HepG2 (cell line): ENCODE results near the gene RAPGEF5. TPM values are rescaled to one million over a fixed set of nuclear protein-coding genes. Genes with fewer than 3 reads are reported as not detected.

Experiments
- CBFB ChIP-seq: sonication (generic); formaldehyde crosslinking; IDR thresholded peaks from 2 replicates; pipeline ENCODE4 v1.4.0; 2020; ENCODE audit warnings: missing genetic modification reagents
- CEBPB ChIP-seq: IDR thresholded peaks from 2 replicates; pipeline ENCODE4 v1.6.1; 2011; ENCODE audit warnings: low read depth, low read length, improper control_type of control experiment, borderline replicate concordance
- FOXO1 ChIP-seq: sonication (generic); formaldehyde crosslinking; IDR thresholded peaks from 2 replicates; pipeline ENCODE4 v1.4.0; 2020; ENCODE audit warnings: missing genetic modification reagents
- MIER2 ChIP-seq: IDR thresholded peaks from 2 replicates; pipeline ENCODE4 v1.6.1; 2016; ENCODE audit warnings: missing biosample characterization, missing genetic modification reagents
- NAIF1 ChIP-seq: sonication (generic); formaldehyde crosslinking; IDR thresholded peaks from 2 replicates; pipeline ENCODE4 v1.5.0; 2020; ENCODE audit warnings: mild to moderate bottlenecking, missing genetic modification reagents, borderline replicate concordance
- NR2C2 ChIP-seq: sonication (generic); formaldehyde crosslinking; IDR thresholded peaks from 2 replicates; pipeline ENCODE4 v1.4.0; 2020; ENCODE audit warnings: missing genetic modification reagents, mild to moderate bottlenecking, moderate library complexity, borderline replicate concordance
- POLR2A ChIP-seq, 2 experiments: IDR thresholded peaks; 2 replicates each; pipeline ENCODE4 v1.6.1; 2011; ENCODE audit warnings: low read depth in 2 of 2, low read length in 2 of 2, mild to moderate bottlenecking in 1 of 2, moderate library complexity in 1 of 2; ENCODE audit not compliant: insufficient read depth in 1 of 2
- TEAD2 ChIP-seq: sonication (generic); formaldehyde crosslinking; IDR thresholded peaks from 2 replicates; pipeline ENCODE4 v1.9.0; 2021; ENCODE audit warnings: missing genetic modification reagents
- ZKSCAN8 ChIP-seq: IDR thresholded peaks from 2 replicates; pipeline ENCODE4 v1.6.1; 2016; ENCODE audit warnings: borderline replicate concordance, missing genetic modification reagents, missing compliant biosample characterization
- ZNF234 ChIP-seq: sonication (generic); formaldehyde crosslinking; conservative IDR thresholded peaks from 2 replicates; pipeline ENCODE4 v1.5.1; 2020; ENCODE audit warnings: mild to moderate bottlenecking, missing genetic modification reagents
- ZNF3 ChIP-seq: IDR thresholded peaks from 2 replicates; pipeline ENCODE4 v1.7.0; 2017; ENCODE audit warnings: inconsistent platforms
- ZNF543 ChIP-seq: sonication (generic); formaldehyde crosslinking; IDR thresholded peaks from 2 replicates; pipeline ENCODE4 v1.4.0; 2020; ENCODE audit warnings: mild to moderate bottlenecking, missing genetic modification reagents
- ZNF569 ChIP-seq: sonication (generic); formaldehyde crosslinking; IDR thresholded peaks from 2 replicates; pipeline ENCODE4 v1.5.0; 2020; ENCODE audit warnings: mild to moderate bottlenecking, missing genetic modification reagents, moderate library complexity, borderline replicate concordance
- ZNF607 ChIP-seq: sonication (generic); formaldehyde crosslinking; IDR thresholded peaks from 2 replicates; pipeline ENCODE4 v1.5.1; 2020; ENCODE audit warnings: missing genetic modification reagents, mild to moderate bottlenecking, borderline replicate concordance
- ZNF652 ChIP-seq: IDR thresholded peaks from 2 replicates; pipeline ENCODE4 v1.6.1; 2016; ENCODE audit warnings: low read depth, borderline replicate concordance
- ZSCAN29 ChIP-seq: sonication (generic); formaldehyde crosslinking; conservative IDR thresholded peaks from 2 replicates; pipeline ENCODE4 v1.4.0; 2020; ENCODE audit warnings: mild to moderate bottlenecking, missing genetic modification reagents
- polyA plus RNA-seq, 8 experiments: library from polyadenylated mRNA; depleted of rRNA in 3 of 8; stranded (reverse) in 7 of 8; unstranded in 1 of 8; fragments of >200 nt; fragmentation: Illumina TruSeq in 4 of 8; extraction: Trizol in 4 of 8; gene quantifications; 2 replicates each; pipeline versions ENCODE4 v1.2.1 to v1.2.3, GENCODE V29; 2011 to 2016; ENCODE audit warnings: low read depth in 4 of 8, missing spikeins in 1 of 8, mixed read lengths in 1 of 8; ENCODE audit not compliant: insufficient read depth in 1 of 8
- total RNA-seq, 5 experiments: library from RNA; depleted of rRNA; stranded (reverse); fragments of >200 nt; fragmentation: Illumina TruSeq; extraction: Trizol; gene quantifications; 2 replicates each; pipeline ENCODE4 v1.2.3, GENCODE V29; 2016; ENCODE audit warnings: low read depth in 1 of 5
- TF ChIP-seq, protein P1 (sequence below): sonication (generic); formaldehyde crosslinking; IDR thresholded peaks from 2 replicates; pipeline ENCODE4 v1.8.1; 2023; ENCODE audit warnings: mild to moderate bottlenecking, missing genetic modification reagents
- TF ChIP-seq, protein P2 (sequence below): sonication (generic); formaldehyde crosslinking; IDR thresholded peaks from 2 replicates; pipeline ENCODE4 v1.5.0; 2020; ENCODE audit warnings: mild to moderate bottlenecking, missing genetic modification reagents, moderate library complexity
- TF ChIP-seq, protein P3 (sequence below): sonication (generic); formaldehyde crosslinking; IDR thresholded peaks from 2 replicates; pipeline ENCODE4 v1.8.0; 2022; ENCODE audit warnings: mild to moderate bottlenecking, missing genetic modification reagents
- TF ChIP-seq, protein P4 (sequence below): IDR thresholded peaks from 2 replicates; pipeline ENCODE4 v1.6.1; 2016; ENCODE audit warnings: low read depth
- TF ChIP-seq, protein P5 (sequence below): sonication (generic); formaldehyde crosslinking; IDR thresholded peaks from 2 replicates; pipeline ENCODE4 v1.4.0; 2020; ENCODE audit warnings: missing genetic modification reagents

Gene RAPGEF5
- total and polyA plus RNA-seq, 2 of the 13 experiments (the other 11 are each of a cell fraction or from before 2014, with no cell fraction given), result 17.1 to 23.4 TPM

DNA sequence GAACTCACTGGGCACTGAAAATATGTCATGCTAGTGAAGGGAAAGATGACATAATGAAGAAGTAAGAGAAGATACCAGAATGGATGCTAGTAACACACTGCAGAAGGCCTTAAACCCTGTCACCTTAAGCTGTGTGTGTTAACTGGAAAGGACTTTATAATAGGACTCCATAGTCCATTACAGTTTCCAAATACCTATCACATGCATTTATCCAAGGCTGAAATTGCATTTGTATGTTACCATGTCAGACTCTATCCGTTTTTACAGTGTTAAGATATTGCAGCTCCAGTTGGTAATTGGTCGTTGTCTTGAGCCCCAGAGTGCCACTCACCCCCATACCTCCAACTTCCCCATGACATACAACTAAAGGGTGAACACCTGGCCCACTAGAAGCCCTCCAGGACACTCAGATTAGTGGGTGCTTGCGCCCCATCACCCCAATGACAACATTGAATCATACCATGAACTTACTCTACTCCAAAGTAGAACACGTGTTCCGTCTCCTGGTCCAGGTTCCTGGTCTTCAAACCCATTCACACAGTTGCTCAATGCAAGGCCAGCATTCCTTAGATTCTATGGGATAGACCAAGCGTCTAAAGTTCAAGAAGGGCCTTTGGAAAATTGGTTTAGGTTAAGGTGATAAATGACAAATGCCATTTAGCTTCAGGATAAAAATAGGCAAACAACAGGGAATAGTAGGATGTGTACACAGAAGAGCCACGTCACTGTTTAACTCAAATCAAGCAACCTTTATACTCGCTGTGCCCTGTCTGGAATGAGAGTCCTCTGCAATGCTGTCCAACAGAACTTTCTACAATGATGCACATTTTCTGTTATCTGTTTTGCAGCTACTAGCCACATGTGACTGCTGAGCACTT, 2.1 kb upstream of the RAPGEF5 start (continued):
- TF ChIP-seq, protein P1, sequence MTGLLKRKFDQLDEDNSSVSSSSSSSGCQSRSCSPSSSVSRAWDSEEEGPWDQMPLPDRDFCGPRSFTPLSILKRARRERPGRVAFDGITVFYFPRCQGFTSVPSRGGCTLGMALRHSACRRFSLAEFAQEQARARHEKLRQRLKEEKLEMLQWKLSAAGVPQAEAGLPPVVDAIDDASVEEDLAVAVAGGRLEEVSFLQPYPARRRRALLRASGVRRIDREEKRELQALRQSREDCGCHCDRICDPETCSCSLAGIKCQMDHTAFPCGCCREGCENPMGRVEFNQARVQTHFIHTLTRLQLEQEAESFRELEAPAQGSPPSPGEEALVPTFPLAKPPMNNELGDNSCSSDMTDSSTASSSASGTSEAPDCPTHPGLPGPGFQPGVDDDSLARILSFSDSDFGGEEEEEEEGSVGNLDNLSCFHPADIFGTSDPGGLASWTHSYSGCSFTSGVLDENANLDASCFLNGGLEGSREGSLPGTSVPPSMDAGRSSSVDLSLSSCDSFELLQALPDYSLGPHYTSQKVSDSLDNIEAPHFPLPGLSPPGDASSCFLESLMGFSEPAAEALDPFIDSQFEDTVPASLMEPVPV (CRISPR knock-in tag), result peak; percentile 56; the same call in 1 of the 2 replicates
- peak; percentile 94 for TF ChIP-seq CEBPB
- TF ChIP-seq ZSCAN29 (CRISPR knock-in tag), result peak; percentile 74; the same call in 1 of the 2 replicates
- peak; percentile 81; the same call in 1 of the 2 replicates for TF ChIP-seq ZKSCAN8
- peak; percentile 64; the same call in 1 of the 2 replicates for TF ChIP-seq ZNF652 (CRISPR knock-in tag)
- no peak for TF ChIP-seq TEAD2 (CRISPR knock-in tag)
- TF ChIP-seq ZNF3 (CRISPR knock-in tag), result peak; percentile 37; the same call in 1 of the 2 replicates
- TF ChIP-seq, protein P2, sequence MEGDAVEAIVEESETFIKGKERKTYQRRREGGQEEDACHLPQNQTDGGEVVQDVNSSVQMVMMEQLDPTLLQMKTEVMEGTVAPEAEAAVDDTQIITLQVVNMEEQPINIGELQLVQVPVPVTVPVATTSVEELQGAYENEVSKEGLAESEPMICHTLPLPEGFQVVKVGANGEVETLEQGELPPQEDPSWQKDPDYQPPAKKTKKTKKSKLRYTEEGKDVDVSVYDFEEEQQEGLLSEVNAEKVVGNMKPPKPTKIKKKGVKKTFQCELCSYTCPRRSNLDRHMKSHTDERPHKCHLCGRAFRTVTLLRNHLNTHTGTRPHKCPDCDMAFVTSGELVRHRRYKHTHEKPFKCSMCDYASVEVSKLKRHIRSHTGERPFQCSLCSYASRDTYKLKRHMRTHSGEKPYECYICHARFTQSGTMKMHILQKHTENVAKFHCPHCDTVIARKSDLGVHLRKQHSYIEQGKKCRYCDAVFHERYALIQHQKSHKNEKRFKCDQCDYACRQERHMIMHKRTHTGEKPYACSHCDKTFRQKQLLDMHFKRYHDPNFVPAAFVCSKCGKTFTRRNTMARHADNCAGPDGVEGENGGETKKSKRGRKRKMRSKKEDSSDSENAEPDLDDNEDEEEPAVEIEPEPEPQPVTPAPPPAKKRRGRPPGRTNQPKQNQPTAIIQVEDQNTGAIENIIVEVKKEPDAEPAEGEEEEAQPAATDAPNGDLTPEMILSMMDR (CRISPR knock-in tag), result no peak
- TF ChIP-seq NR2C2 (CRISPR knock-in tag), result peak; percentile 70
- TF ChIP-seq POLR2A (IDR thresholded peaks at IDR 0.05; ENCODE audit: insufficient read depth in 1 of 2, low read depth in 2 of 2, low read length in 2 of 2), result peak; percentile 18 to 54; a peak in 2 of 4 replicates
- TF ChIP-seq ZNF607, result no peak
- 0 out of 2 replicates have a peak, but pooled peaks have one; percentile 54 for TF ChIP-seq ZNF569
- TF ChIP-seq ZNF543, result peak; percentile 26; the same call in 1 of the 2 replicates
- no peak for TF ChIP-seq ZNF234 (CRISPR knock-in tag)
- TF ChIP-seq, protein P3, sequence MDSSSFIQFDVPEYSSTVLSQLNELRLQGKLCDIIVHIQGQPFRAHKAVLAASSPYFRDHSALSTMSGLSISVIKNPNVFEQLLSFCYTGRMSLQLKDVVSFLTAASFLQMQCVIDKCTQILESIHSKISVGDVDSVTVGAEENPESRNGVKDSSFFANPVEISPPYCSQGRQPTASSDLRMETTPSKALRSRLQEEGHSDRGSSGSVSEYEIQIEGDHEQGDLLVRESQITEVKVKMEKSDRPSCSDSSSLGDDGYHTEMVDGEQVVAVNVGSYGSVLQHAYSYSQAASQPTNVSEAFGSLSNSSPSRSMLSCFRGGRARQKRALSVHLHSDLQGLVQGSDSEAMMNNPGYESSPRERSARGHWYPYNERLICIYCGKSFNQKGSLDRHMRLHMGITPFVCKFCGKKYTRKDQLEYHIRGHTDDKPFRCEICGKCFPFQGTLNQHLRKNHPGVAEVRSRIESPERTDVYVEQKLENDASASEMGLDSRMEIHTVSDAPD (CRISPR knock-in tag), result peak; percentile 85; the same call in 1 of the 2 replicates
- peak; percentile 64; the same call in 1 of the 2 replicates for TF ChIP-seq MIER2
- TF ChIP-seq NAIF1 (CRISPR knock-in tag), result peak; percentile 70; the same call in 1 of the 2 replicates
- peak; percentile 93 for TF ChIP-seq FOXO1 (CRISPR knock-in tag)
- TF ChIP-seq CBFB (CRISPR knock-in tag), result no peak
- TF ChIP-seq, protein P4, sequence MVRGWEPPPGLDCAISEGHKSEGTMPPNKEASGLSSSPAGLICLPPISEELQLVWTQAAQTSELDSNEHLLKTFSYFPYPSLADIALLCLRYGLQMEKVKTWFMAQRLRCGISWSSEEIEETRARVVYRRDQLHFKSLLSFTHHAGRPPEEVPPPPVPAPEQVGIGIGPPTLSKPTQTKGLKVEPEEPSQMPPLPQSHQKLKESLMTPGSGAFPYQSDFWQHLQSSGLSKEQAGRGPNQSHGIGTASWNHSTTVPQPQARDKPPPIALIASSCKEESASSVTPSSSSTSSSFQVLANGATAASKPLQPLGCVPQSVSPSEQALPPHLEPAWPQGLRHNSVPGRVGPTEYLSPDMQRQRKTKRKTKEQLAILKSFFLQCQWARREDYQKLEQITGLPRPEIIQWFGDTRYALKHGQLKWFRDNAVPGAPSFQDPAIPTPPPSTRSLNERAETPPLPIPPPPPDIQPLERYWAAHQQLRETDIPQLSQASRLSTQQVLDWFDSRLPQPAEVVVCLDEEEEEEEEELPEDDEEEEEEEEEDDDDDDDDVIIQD (CRISPR knock-in tag), result peak; percentile 91
- TF ChIP-seq, protein P5, sequence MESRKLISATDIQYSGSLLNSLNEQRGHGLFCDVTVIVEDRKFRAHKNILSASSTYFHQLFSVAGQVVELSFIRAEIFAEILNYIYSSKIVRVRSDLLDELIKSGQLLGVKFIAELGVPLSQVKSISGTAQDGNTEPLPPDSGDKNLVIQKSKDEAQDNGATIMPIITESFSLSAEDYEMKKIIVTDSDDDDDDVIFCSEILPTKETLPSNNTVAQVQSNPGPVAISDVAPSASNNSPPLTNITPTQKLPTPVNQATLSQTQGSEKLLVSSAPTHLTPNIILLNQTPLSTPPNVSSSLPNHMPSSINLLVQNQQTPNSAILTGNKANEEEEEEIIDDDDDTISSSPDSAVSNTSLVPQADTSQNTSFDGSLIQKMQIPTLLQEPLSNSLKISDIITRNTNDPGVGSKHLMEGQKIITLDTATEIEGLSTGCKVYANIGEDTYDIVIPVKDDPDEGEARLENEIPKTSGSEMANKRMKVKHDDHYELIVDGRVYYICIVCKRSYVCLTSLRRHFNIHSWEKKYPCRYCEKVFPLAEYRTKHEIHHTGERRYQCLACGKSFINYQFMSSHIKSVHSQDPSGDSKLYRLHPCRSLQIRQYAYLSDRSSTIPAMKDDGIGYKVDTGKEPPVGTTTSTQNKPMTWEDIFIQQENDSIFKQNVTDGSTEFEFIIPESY (CRISPR knock-in tag), result no peak
